ENCODE measurements around the gene CAMTA1. TPM values are rescaled to one million over a fixed set of nuclear protein-coding genes. Genes with fewer than 3 reads are reported as not detected.

Gene CAMTA1
- total RNA-seq, 2 experiments from 2014 or later = 43.3 to 46.0 TPM

- Mint-ChIP-seq H3K36me3 (ENCODE audit: low read depth) (no peaks in the 10 kb centered on the region), H3K27me3 (ENCODE audit: low read depth) (no peaks in the 10 kb centered on the region), H3K4me1 (ENCODE audit: low read depth) (no peaks in the 10 kb centered on the region), H3K9me3 (ENCODE audit: insufficient read depth) (no peaks in the 10 kb centered on the region), H3K4me3 (no peak overlapping the region), H3K27ac (no peak overlapping the region)
- DNase-seq (no peak), ATAC-seq (no peak)
- POLR2A ChIA-PET = no interaction called here
- CTCF ChIA-PET = no interaction called here
Measured at GRCh38 chr1:7609311-7609994, 824.2 kb downstream of the CAMTA1 start.

- ChIA-PET CTCF (no interaction called here), POLR2A (no interaction called here)
- Mint-ChIP-seq H3K36me3 (ENCODE audit: low read depth) (no peaks in the 10 kb centered on the region), H3K4me1 (ENCODE audit: low read depth) (no peaks in the 10 kb centered on the region), H3K4me3 (no peak overlapping the region), H3K27ac (no peak overlapping the region), H3K27me3 (ENCODE audit: low read depth) (no peaks in the 10 kb centered on the region), H3K9me3 (ENCODE audit: insufficient read depth) (no peaks in the 10 kb centered on the region)
- ATAC-seq (no peak), DNase-seq (no peak)
Measured at GRCh38 chr1:7610106-7610731, 825.0 kb downstream of the CAMTA1 start.

- H3K27ac Mint-ChIP-seq = no peak overlapping the region
- H3K4me1 Mint-ChIP-seq (ENCODE audit: low read depth) = no peaks in the 10 kb centered on the region
- CTCF ChIA-PET = no interaction called here
- ATAC-seq (no peak), DNase-seq (no peak)
- no peaks in the 10 kb centered on the region for H3K9me3 Mint-ChIP-seq (ENCODE audit: insufficient read depth)
- H3K4me3 Mint-ChIP-seq = no peak overlapping the region
- POLR2A ChIA-PET = no interaction called here
- no peaks in the 10 kb centered on the region for H3K36me3 Mint-ChIP-seq (ENCODE audit: low read depth)
- no peaks in the 10 kb centered on the region for H3K27me3 Mint-ChIP-seq (ENCODE audit: low read depth)
Measured at GRCh38 chr1:7610936-7611335, 825.7 kb downstream of the CAMTA1 start.

- H3K9me3 Mint-ChIP-seq (ENCODE audit: insufficient read depth) = no peaks in the 10 kb centered on the region
- no peaks in the 10 kb centered on the region for H3K27me3 Mint-ChIP-seq (ENCODE audit: low read depth)
- H3K4me1 Mint-ChIP-seq (ENCODE audit: low read depth) = no peaks in the 10 kb centered on the region
- no peak for DNase-seq
- CTCF ChIA-PET = no interaction called here
- H3K36me3 Mint-ChIP-seq (ENCODE audit: low read depth) = no peaks in the 10 kb centered on the region
- H3K27ac Mint-ChIP-seq = no peak overlapping the region
- POLR2A ChIA-PET = no interaction called here
- H3K4me3 Mint-ChIP-seq = no peak overlapping the region
- ATAC-seq = no peak
Measured at GRCh38 chr1:7611421-7612010, 826.3 kb downstream of the CAMTA1 start.

- Mint-ChIP-seq H3K36me3 (ENCODE audit: low read depth) (no peaks in the 10 kb centered on the region), H3K27ac (no peak overlapping the region), H3K27me3 (ENCODE audit: low read depth) (no peaks in the 10 kb centered on the region), H3K9me3 (ENCODE audit: insufficient read depth) (no peaks in the 10 kb centered on the region), H3K4me3 (no peak overlapping the region), H3K4me1 (ENCODE audit: low read depth) (no peaks in the 10 kb centered on the region)
- no peak for DNase-seq
- no peak for ATAC-seq
- POLR2A ChIA-PET = no interaction called here
- CTCF ChIA-PET = no interaction called here
Measured at GRCh38 chr1:7613106-7613850, 828.0 kb downstream of the CAMTA1 start.

- DNase-seq (no peak), ATAC-seq (no peak)
- Mint-ChIP-seq H3K27ac (no peak overlapping the region), H3K9me3 (ENCODE audit: insufficient read depth) (no peaks in the 10 kb centered on the region), H3K4me3 (no peak overlapping the region), H3K36me3 (ENCODE audit: low read depth) (no peaks in the 10 kb centered on the region), H3K4me1 (ENCODE audit: low read depth) (no peaks in the 10 kb centered on the region), H3K27me3 (ENCODE audit: low read depth) (no peaks in the 10 kb centered on the region)
- ChIA-PET POLR2A (no interaction called here), CTCF (no interaction called here)
Measured at GRCh38 chr1:7613851-7614205, 828.6 kb downstream of the CAMTA1 start.

GRCh38 chr1:7614576-7615074 lies 829.4 kb downstream of the CAMTA1 start:
- ChIA-PET POLR2A (no interaction called here), CTCF (no interaction called here)
- Mint-ChIP-seq H3K27me3 (ENCODE audit: low read depth) (no peaks in the 10 kb centered on the region), H3K9me3 (ENCODE audit: insufficient read depth) (no peaks in the 10 kb centered on the region), H3K27ac (no peak overlapping the region), H3K4me1 (ENCODE audit: low read depth) (no peaks in the 10 kb centered on the region), H3K36me3 (ENCODE audit: low read depth) (no peaks in the 10 kb centered on the region), H3K4me3 (no peak overlapping the region)
- DNase-seq (no peak), ATAC-seq (no peak)

- no peaks in the 10 kb centered on the region for H3K4me1 Mint-ChIP-seq (ENCODE audit: low read depth)
- H3K4me3 Mint-ChIP-seq = no peak overlapping the region
- H3K27me3 Mint-ChIP-seq (ENCODE audit: low read depth) = no peaks in the 10 kb centered on the region
- ChIA-PET POLR2A (no interaction called here), CTCF (no interaction called here)
- no peaks in the 10 kb centered on the region for H3K36me3 Mint-ChIP-seq (ENCODE audit: low read depth)
- no peaks in the 10 kb centered on the region for H3K9me3 Mint-ChIP-seq (ENCODE audit: insufficient read depth)
- ATAC-seq (no peak), DNase-seq (no peak)
- H3K27ac Mint-ChIP-seq = no peak overlapping the region
Measured at GRCh38 chr1:7615138-7615537, 829.9 kb downstream of the CAMTA1 start.

GRCh38 chr1:7616076-7616832 lies 831.0 kb downstream of the CAMTA1 start:
- Mint-ChIP-seq H3K27ac (no peak overlapping the region), H3K36me3 (ENCODE audit: low read depth) (no peaks in the 10 kb centered on the region), H3K4me3 (no peak overlapping the region), H3K9me3 (ENCODE audit: insufficient read depth) (no peaks in the 10 kb centered on the region), H3K27me3 (ENCODE audit: low read depth) (no peaks in the 10 kb centered on the region), H3K4me1 (ENCODE audit: low read depth) (no peaks in the 10 kb centered on the region)
- DNase-seq (peak; percentile 56), ATAC-seq (no peak)
- ChIA-PET POLR2A (no interaction called here), CTCF (no interaction called here)

- no peaks in the 10 kb centered on the region for H3K27me3 Mint-ChIP-seq (ENCODE audit: low read depth)
- ChIA-PET CTCF (no interaction called here), POLR2A (no interaction called here)
- no peaks in the 10 kb centered on the region for H3K9me3 Mint-ChIP-seq (ENCODE audit: insufficient read depth)
- DNase-seq (no peak), ATAC-seq (no peak)
- H3K27ac Mint-ChIP-seq = no peak overlapping the region
- H3K4me3 Mint-ChIP-seq = no peak overlapping the region
- no peaks in the 10 kb centered on the region for H3K4me1 Mint-ChIP-seq (ENCODE audit: low read depth)
- H3K36me3 Mint-ChIP-seq (ENCODE audit: low read depth) = no peaks in the 10 kb centered on the region
Measured at GRCh38 chr1:7616953-7617352, 831.7 kb downstream of the CAMTA1 start.

GRCh38 chr1:7617826-7618225 lies 832.6 kb downstream of the CAMTA1 start:
- ChIA-PET CTCF (no interaction called here), POLR2A (interaction anchor here (0.6 kb wide), 1 partner anchor 9 kb away, joined by 3 read pairs; no protein-coding TSS in a partner anchor)
- H3K36me3 Mint-ChIP-seq (ENCODE audit: low read depth) = no peaks in the 10 kb centered on the region
- no peak overlapping the region for H3K4me3 Mint-ChIP-seq
- no peaks in the 10 kb centered on the region for H3K9me3 Mint-ChIP-seq (ENCODE audit: insufficient read depth)
- H3K27me3 Mint-ChIP-seq (ENCODE audit: low read depth) = no peaks in the 10 kb centered on the region
- no peak for ATAC-seq
- H3K4me1 Mint-ChIP-seq (ENCODE audit: low read depth) = no peaks in the 10 kb centered on the region
- H3K27ac Mint-ChIP-seq = no peak overlapping the region
- no peak for DNase-seq

GRCh38 chr1:7620196-7620595 lies 834.9 kb downstream of the CAMTA1 start:
- Mint-ChIP-seq H3K4me1 (ENCODE audit: low read depth) (no peaks in the 10 kb centered on the region), H3K27ac (no peak overlapping the region), H3K36me3 (ENCODE audit: low read depth) (no peaks in the 10 kb centered on the region), H3K9me3 (ENCODE audit: insufficient read depth) (no peaks in the 10 kb centered on the region), H3K4me3 (no peak overlapping the region), H3K27me3 (ENCODE audit: low read depth) (peaks cover 2% of the 10 kb centered on the region)
- CTCF ChIA-PET = no interaction called here
- no peak for ATAC-seq
- DNase-seq = no peak
- POLR2A ChIA-PET = no interaction called here
